ENCODE data around the gene KCNJ8. TPM values are rescaled to one million over a fixed set of nuclear protein-coding genes. Genes with fewer than 3 reads are reported as not detected.

Gene KCNJ8
- total RNA-seq, 1 donor from 2014 or later = 0.66 TPM

GRCh38 chr12:21745258-21745657 lies 29.2 kb downstream of the KCNJ8 start:
- Mint-ChIP-seq H3K9me3 (ENCODE audit: unreplicated experiment) (no peaks in the 10 kb centered on the region), H3K4me1 (ENCODE audit: low read depth, unreplicated experiment) (no peaks in the 10 kb centered on the region), H3K4me3 (ENCODE audit: unreplicated experiment) (no peak overlapping the region), H3K27ac (ENCODE audit: unreplicated experiment) (no peak overlapping the region), H3K27me3 (ENCODE audit: unreplicated experiment) (peaks cover 3% of the 10 kb centered on the region), H3K36me3 (ENCODE audit: unreplicated experiment) (peaks cover 3% of the 10 kb centered on the region)
- no peak for DNase-seq
- TF ChIP-seq CTCF (IDR thresholded peaks at IDR 0.05; ENCODE audit: partially characterized antibody, unreplicated experiment) = no peak

GRCh38 chr12:21731144-21731543 lies 43.4 kb downstream of the KCNJ8 start:
- no peaks in the 10 kb centered on the region for H3K4me1 Mint-ChIP-seq (ENCODE audit: low read depth, unreplicated experiment)
- no peaks in the 10 kb centered on the region for H3K27me3 Mint-ChIP-seq (ENCODE audit: unreplicated experiment)
- H3K9me3 Mint-ChIP-seq (ENCODE audit: unreplicated experiment) = no peaks in the 10 kb centered on the region
- H3K36me3 Mint-ChIP-seq (ENCODE audit: unreplicated experiment) = no peaks in the 10 kb centered on the region
- H3K27ac Mint-ChIP-seq (ENCODE audit: unreplicated experiment) = no peak overlapping the region
- no peak for TF ChIP-seq CTCF (IDR thresholded peaks at IDR 0.05; ENCODE audit: partially characterized antibody, unreplicated experiment)
- H3K4me3 Mint-ChIP-seq (ENCODE audit: unreplicated experiment) = no peak overlapping the region
- no peak for DNase-seq

- Mint-ChIP-seq H3K4me1 (ENCODE audit: low read depth, unreplicated experiment) (no peaks in the 10 kb centered on the region), H3K36me3 (ENCODE audit: unreplicated experiment) (no peaks in the 10 kb centered on the region), H3K27ac (ENCODE audit: unreplicated experiment) (no peak overlapping the region), H3K4me3 (ENCODE audit: unreplicated experiment) (no peak overlapping the region), H3K9me3 (ENCODE audit: unreplicated experiment) (no peaks in the 10 kb centered on the region), H3K27me3 (ENCODE audit: unreplicated experiment) (no peaks in the 10 kb centered on the region)
- TF ChIP-seq CTCF (IDR thresholded peaks at IDR 0.05; ENCODE audit: partially characterized antibody, unreplicated experiment) = no peak
- no peak for DNase-seq
Observed at GRCh38 chr12:21725731-21726130, 48.8 kb downstream of the KCNJ8 start.

GRCh38 chr12:21718944-21719650 lies 55.4 kb downstream of the KCNJ8 start:
- no peaks in the 10 kb centered on the region for H3K36me3 Mint-ChIP-seq (ENCODE audit: unreplicated experiment)
- peaks cover 4% of the 10 kb centered on the region for H3K4me1 Mint-ChIP-seq (ENCODE audit: low read depth, unreplicated experiment)
- no peak overlapping the region for H3K27ac Mint-ChIP-seq (ENCODE audit: unreplicated experiment)
- H3K4me3 Mint-ChIP-seq (ENCODE audit: unreplicated experiment) = no peak overlapping the region
- no peaks in the 10 kb centered on the region for H3K27me3 Mint-ChIP-seq (ENCODE audit: unreplicated experiment)
- no peak for DNase-seq
- no peak for TF ChIP-seq CTCF (IDR thresholded peaks at IDR 0.05; ENCODE audit: partially characterized antibody, unreplicated experiment)
- H3K9me3 Mint-ChIP-seq (ENCODE audit: unreplicated experiment) = no peaks in the 10 kb centered on the region

GRCh38 chr12:21718403-21718802 lies 56.1 kb downstream of the KCNJ8 start:
- H3K9me3 Mint-ChIP-seq (ENCODE audit: unreplicated experiment) = no peaks in the 10 kb centered on the region
- no peaks in the 10 kb centered on the region for H3K36me3 Mint-ChIP-seq (ENCODE audit: unreplicated experiment)
- no peak for TF ChIP-seq CTCF (IDR thresholded peaks at IDR 0.05; ENCODE audit: partially characterized antibody, unreplicated experiment)
- DNase-seq = no peak
- no peak overlapping the region for H3K4me3 Mint-ChIP-seq (ENCODE audit: unreplicated experiment)
- no peaks in the 10 kb centered on the region for H3K27me3 Mint-ChIP-seq (ENCODE audit: unreplicated experiment)
- no peak overlapping the region for H3K27ac Mint-ChIP-seq (ENCODE audit: unreplicated experiment)
- peaks cover 6% of the 10 kb centered on the region for H3K4me1 Mint-ChIP-seq (ENCODE audit: low read depth, unreplicated experiment)

Measured in glutamatergic neuron (in vitro differentiated cells).